Upper lobe of left lung (tissue), 4 donors: ENCODE data around the gene AKAP12.

ENCODE experiments used
- CTCF ChIP-seq, 6 experiments: fragments of 450-650 bp in 4 of 6; fragments of 200-600 bp in 2 of 6; sonication (generic) in 2 of 6; IDR thresholded peaks; one replicate each; pipeline ENCODE4 v1.5.1; 2016 to 2019; ENCODE audit warnings: antibody characterized with exemption in 6 of 6
- POLR2AphosphoS5 ChIP-seq, 2 donors: sonication (generic); formaldehyde crosslinking; IDR thresholded peaks; one replicate each; pipeline ENCODE4 v1.5.1; 2017; ENCODE audit warnings: antibody characterized with exemption in 2 of 2

- TF ChIP-seq CTCF (IDR thresholded peaks at IDR 0.05), result no peak
- no peak for TF ChIP-seq POLR2AphosphoS5 (IDR thresholded peaks at IDR 0.05)
Measured at GRCh38 chr6:151350442-151351145, 110.8 kb downstream of the AKAP12 start.
